Measurements from ENCODE around the gene CSF3.

DNA sequence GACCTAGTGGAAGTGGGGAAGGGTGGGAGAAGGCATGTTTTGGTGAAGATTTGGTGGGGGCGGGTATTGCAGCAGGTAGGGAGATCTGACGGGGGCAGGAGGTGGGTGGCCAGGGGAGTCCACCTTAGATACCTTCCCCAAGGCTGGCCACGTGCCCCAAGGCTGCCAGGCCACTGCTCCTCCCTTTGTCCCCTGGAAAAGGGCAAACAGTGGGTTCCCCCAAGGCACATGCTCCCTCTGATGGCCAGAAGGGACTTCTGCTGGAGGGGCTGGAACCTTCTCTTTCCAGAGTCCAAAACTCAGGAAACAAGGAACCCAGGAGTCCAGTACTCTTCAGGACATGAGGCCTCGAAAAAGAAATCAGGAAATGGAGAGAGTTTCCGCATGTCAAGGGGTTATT is 40.8 kb upstream of the CSF3 start:
- TF ChIP-seq, protein P1, sequence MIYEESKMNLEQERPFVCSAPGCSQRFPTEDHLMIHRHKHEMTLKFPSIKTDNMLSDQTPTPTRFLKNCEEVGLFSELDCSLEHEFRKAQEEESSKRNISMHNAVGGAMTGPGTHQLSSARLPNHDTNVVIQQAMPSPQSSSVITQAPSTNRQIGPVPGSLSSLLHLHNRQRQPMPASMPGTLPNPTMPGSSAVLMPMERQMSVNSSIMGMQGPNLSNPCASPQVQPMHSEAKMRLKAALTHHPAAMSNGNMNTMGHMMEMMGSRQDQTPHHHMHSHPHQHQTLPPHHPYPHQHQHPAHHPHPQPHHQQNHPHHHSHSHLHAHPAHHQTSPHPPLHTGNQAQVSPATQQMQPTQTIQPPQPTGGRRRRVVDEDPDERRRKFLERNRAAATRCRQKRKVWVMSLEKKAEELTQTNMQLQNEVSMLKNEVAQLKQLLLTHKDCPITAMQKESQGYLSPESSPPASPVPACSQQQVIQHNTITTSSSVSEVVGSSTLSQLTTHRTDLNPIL (CRISPR knock-in tag; IDR thresholded peaks at IDR 0.05; ENCODE audit: low read depth), result no peak
- TF ChIP-seq ZNF8 (CRISPR knock-in tag; IDR thresholded peaks at IDR 0.05), result no peak
- no peak for TF ChIP-seq ARNTL (CRISPR knock-in tag; IDR thresholded peaks at IDR 0.05; ENCODE audit: borderline replicate concordance, low read depth)
- TF ChIP-seq, protein P2, sequence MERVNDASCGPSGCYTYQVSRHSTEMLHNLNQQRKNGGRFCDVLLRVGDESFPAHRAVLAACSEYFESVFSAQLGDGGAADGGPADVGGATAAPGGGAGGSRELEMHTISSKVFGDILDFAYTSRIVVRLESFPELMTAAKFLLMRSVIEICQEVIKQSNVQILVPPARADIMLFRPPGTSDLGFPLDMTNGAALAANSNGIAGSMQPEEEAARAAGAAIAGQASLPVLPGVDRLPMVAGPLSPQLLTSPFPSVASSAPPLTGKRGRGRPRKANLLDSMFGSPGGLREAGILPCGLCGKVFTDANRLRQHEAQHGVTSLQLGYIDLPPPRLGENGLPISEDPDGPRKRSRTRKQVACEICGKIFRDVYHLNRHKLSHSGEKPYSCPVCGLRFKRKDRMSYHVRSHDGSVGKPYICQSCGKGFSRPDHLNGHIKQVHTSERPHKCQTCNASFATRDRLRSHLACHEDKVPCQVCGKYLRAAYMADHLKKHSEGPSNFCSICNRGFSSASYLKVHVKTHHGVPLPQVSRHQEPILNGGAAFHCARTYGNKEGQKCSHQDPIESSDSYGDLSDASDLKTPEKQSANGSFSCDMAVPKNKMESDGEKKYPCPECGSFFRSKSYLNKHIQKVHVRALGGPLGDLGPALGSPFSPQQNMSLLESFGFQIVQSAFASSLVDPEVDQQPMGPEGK (CRISPR knock-in tag; IDR thresholded peaks at IDR 0.05; ENCODE audit: borderline replicate concordance), result no peak
- no peak for TF ChIP-seq OSR1 (CRISPR knock-in tag; IDR thresholded peaks at IDR 0.05)
- no peak for TF ChIP-seq TOX (CRISPR knock-in tag; IDR thresholded peaks at IDR 0.05; ENCODE audit: borderline replicate concordance)
- no peak for TF ChIP-seq CSDC2 (CRISPR knock-in tag; IDR thresholded peaks at IDR 0.05)
- no peak for TF ChIP-seq ESRRG (CRISPR knock-in tag; IDR thresholded peaks at IDR 0.05)
- no peak for TF ChIP-seq TCF4 (CRISPR knock-in tag; IDR thresholded peaks at IDR 0.05; ENCODE audit: borderline replicate concordance)
- no peak for TF ChIP-seq PPARA (CRISPR knock-in tag; IDR thresholded peaks at IDR 0.05; ENCODE audit: borderline replicate concordance)

All from SK-N-SH treated with all-trans-retinoic acid at 6 μM for 48 hours (cell line).